Measurements from ENCODE around the gene GGA3.
A peak's percentile ranks its signal among the peaks of the same experiment; 100 is the strongest.

DNA sequence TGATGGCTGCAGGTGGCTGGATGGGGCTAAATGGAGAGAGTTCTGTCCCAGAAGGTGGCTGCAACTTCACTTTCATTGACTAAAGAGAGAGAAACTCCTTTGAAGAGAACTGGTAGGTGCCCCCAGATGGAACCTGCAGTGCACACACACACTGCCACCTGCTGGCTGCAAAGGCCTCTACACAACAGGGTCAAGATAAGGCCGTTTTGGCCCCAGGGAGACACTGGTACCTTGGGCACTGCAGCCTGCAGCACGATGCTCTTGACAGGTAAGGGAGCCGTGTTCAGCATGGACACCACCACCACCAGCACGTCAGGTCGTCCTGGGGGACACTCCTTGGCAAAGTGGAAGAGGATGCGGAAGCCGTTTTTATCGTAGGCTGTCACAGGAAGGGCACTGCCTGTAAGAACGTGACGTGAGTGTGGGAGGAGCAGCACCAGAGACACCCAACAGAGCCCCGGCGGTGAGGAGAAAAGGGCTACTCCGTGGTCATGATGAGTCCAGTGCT, 22.7 kb downstream of the GGA3 start:
- TF ChIP-seq SP1 (IDR thresholded peaks at IDR 0.05) (no peak), YY1 (IDR thresholded peaks at IDR 0.05) (no peak), JUND (IDR thresholded peaks at IDR 0.05) (no peak), HNF4G (IDR thresholded peaks at IDR 0.05) (no peak), RAD21 (IDR thresholded peaks at IDR 0.05) (peak; percentile 68 to 80)
- TF ChIP-seq, protein P1, sequence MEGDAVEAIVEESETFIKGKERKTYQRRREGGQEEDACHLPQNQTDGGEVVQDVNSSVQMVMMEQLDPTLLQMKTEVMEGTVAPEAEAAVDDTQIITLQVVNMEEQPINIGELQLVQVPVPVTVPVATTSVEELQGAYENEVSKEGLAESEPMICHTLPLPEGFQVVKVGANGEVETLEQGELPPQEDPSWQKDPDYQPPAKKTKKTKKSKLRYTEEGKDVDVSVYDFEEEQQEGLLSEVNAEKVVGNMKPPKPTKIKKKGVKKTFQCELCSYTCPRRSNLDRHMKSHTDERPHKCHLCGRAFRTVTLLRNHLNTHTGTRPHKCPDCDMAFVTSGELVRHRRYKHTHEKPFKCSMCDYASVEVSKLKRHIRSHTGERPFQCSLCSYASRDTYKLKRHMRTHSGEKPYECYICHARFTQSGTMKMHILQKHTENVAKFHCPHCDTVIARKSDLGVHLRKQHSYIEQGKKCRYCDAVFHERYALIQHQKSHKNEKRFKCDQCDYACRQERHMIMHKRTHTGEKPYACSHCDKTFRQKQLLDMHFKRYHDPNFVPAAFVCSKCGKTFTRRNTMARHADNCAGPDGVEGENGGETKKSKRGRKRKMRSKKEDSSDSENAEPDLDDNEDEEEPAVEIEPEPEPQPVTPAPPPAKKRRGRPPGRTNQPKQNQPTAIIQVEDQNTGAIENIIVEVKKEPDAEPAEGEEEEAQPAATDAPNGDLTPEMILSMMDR (IDR thresholded peaks at IDR 0.05; ENCODE audit: low read depth, low read length, missing input control) = peak; percentile 66
- TF ChIP-seq, protein P2, sequence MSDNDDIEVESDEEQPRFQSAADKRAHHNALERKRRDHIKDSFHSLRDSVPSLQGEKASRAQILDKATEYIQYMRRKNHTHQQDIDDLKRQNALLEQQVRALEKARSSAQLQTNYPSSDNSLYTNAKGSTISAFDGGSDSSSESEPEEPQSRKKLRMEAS (IDR thresholded peaks at IDR 0.05) = no peak

Data from liver (tissue), 3 donors.